ENCODE data around the gene PIP5K1B. TPM values are rescaled to one million over a fixed set of nuclear protein-coding genes. Genes with fewer than 3 reads are reported as not detected.

PIP5K1B gene
- total and polyA plus RNA-seq, 2 experiments from 2014 or later = 1.3 to 2.8 TPM

GRCh38 chr9:69004836-69005235 is 299.8 kb downstream of the PIP5K1B start (continued):
- no peak for TF ChIP-seq EZH2 (IDR thresholded peaks at IDR 0.05; ENCODE audit: low read depth, unreplicated experiment)
- TF ChIP-seq ZNF331 (CRISPR knock-in tag; IDR thresholded peaks at IDR 0.05; ENCODE audit: low read depth) = no peak
- no peak for TF ChIP-seq CREB1 (CRISPR knock-in tag; IDR thresholded peaks at IDR 0.05; ENCODE audit: low read depth)
- no peak for TF ChIP-seq EZH2phosphoT487 (IDR thresholded peaks at IDR 0.05; ENCODE audit: unreplicated experiment)
- no peak for TF ChIP-seq NANOG (IDR thresholded peaks at IDR 0.05; ENCODE audit: borderline replicate concordance)
- TF ChIP-seq, protein P1, sequence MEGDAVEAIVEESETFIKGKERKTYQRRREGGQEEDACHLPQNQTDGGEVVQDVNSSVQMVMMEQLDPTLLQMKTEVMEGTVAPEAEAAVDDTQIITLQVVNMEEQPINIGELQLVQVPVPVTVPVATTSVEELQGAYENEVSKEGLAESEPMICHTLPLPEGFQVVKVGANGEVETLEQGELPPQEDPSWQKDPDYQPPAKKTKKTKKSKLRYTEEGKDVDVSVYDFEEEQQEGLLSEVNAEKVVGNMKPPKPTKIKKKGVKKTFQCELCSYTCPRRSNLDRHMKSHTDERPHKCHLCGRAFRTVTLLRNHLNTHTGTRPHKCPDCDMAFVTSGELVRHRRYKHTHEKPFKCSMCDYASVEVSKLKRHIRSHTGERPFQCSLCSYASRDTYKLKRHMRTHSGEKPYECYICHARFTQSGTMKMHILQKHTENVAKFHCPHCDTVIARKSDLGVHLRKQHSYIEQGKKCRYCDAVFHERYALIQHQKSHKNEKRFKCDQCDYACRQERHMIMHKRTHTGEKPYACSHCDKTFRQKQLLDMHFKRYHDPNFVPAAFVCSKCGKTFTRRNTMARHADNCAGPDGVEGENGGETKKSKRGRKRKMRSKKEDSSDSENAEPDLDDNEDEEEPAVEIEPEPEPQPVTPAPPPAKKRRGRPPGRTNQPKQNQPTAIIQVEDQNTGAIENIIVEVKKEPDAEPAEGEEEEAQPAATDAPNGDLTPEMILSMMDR (conservative IDR thresholded peaks at IDR 0.05; ENCODE audit: low read depth in 2 of 2) = no peak

DNA sequence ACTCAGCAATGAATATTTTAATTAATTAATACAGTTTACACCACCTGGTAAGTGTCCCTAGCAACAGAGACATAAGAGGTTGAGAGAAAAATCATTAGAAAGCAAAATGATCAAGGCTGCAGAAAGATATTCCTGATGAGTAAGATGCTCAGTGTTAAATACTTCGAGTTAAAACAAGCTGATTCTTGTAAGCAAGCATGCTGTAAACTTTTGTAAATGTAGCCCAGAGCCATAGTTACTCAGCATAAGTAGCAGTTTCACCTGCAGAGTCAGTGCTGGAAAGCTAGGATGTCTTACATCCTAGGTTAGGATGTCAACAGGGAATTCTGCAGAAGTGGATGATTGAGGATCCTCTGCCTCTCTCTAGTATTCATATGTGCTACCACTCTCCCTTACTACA is 304.7 kb downstream of the PIP5K1B start:
- peaks cover 2% of the 10 kb centered on the region for H3K27me3 Mint-ChIP-seq (ENCODE audit: insufficient read depth, low read depth, poor library complexity)
- H3K4me2 ChIP-seq = no peak overlapping the region
- H3K27me3 ChIP-seq (ENCODE audit: insufficient read depth) = no peaks in the 10 kb centered on the region
- H3K79me2 ChIP-seq (replicated peaks; ENCODE audit: insufficient read depth) = no peaks in the 10 kb centered on the region
- peaks cover 11% of the 10 kb centered on the region for H3K4me1 Mint-ChIP-seq
- H3F3A ChIP-seq (replicated peaks; ENCODE audit: low read depth) = no peaks in the 10 kb centered on the region
- no peak overlapping the region for H3K27ac Mint-ChIP-seq
- H2AFZ ChIP-seq = no peak overlapping the region
- ATAC-seq (no peak), DNase-seq (ENCODE audit: low spot score) (no peak)
- no peaks in the 10 kb centered on the region for H3K9me2 ChIP-seq (ENCODE audit: insufficient read depth)
- H3K36me3 Mint-ChIP-seq (ENCODE audit: low read depth) = 0 out of 3 replicates have a peak, but pooled peaks cover 4% of the 10 kb centered on the region
- no peak overlapping the region for H3K4me3 Mint-ChIP-seq
- no peak overlapping the region for H3K27ac ChIP-seq (ENCODE audit: low read depth)
- H4K20me1 ChIP-seq (replicated peaks; ENCODE audit: insufficient read depth) = no peaks in the 10 kb centered on the region
- no peaks in the 10 kb centered on the region; the same call in 2 of the 3 replicates for H3K9me3 Mint-ChIP-seq
- no peaks in the 10 kb centered on the region for H3K36me3 ChIP-seq (ENCODE audit: insufficient read depth)
- no peaks in the 10 kb centered on the region; the same call in 1 of the 2 replicates for H3K4me1 ChIP-seq (ENCODE audit: insufficient read depth)
- H3K4me3 ChIP-seq = no peak overlapping the region
- TF ChIP-seq ZNF331 (CRISPR knock-in tag; IDR thresholded peaks at IDR 0.05; ENCODE audit: low read depth) (no peak), CREB1 (CRISPR knock-in tag; IDR thresholded peaks at IDR 0.05; ENCODE audit: low read depth) (no peak), EZH2phosphoT487 (IDR thresholded peaks at IDR 0.05; ENCODE audit: unreplicated experiment) (no peak), ZNF114 (CRISPR knock-in tag; IDR thresholded peaks at IDR 0.05) (no peak), STAT1 (IDR thresholded peaks at IDR 0.05; ENCODE audit: unreplicated experiment) (no peak), POLR2AphosphoS5 (IDR thresholded peaks at IDR 0.05; ENCODE audit: low read depth) (no peak), JUNB (IDR thresholded peaks at IDR 0.05; ENCODE audit: unreplicated experiment) (no peak), NANOG (IDR thresholded peaks at IDR 0.05; ENCODE audit: borderline replicate concordance) (no peak), EZH2 (IDR thresholded peaks at IDR 0.05; ENCODE audit: low read depth, unreplicated experiment) (no peak), ETS1 (IDR thresholded peaks at IDR 0.05) (no peak)
- TF ChIP-seq, protein P2, sequence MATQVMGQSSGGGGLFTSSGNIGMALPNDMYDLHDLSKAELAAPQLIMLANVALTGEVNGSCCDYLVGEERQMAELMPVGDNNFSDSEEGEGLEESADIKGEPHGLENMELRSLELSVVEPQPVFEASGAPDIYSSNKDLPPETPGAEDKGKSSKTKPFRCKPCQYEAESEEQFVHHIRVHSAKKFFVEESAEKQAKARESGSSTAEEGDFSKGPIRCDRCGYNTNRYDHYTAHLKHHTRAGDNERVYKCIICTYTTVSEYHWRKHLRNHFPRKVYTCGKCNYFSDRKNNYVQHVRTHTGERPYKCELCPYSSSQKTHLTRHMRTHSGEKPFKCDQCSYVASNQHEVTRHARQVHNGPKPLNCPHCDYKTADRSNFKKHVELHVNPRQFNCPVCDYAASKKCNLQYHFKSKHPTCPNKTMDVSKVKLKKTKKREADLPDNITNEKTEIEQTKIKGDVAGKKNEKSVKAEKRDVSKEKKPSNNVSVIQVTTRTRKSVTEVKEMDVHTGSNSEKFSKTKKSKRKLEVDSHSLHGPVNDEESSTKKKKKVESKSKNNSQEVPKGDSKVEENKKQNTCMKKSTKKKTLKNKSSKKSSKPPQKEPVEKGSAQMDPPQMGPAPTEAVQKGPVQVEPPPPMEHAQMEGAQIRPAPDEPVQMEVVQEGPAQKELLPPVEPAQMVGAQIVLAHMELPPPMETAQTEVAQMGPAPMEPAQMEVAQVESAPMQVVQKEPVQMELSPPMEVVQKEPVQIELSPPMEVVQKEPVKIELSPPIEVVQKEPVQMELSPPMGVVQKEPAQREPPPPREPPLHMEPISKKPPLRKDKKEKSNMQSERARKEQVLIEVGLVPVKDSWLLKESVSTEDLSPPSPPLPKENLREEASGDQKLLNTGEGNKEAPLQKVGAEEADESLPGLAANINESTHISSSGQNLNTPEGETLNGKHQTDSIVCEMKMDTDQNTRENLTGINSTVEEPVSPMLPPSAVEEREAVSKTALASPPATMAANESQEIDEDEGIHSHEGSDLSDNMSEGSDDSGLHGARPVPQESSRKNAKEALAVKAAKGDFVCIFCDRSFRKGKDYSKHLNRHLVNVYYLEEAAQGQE (IDR thresholded peaks at IDR 0.05; ENCODE audit: unreplicated experiment) = no peak
- TF ChIP-seq, protein P1 (conservative IDR thresholded peaks at IDR 0.05; ENCODE audit: low read depth in 2 of 2) = no peak

Measured in GM23338 (cell line).